HepG2 (cell line): ENCODE measurements around the gene PLSCR4. TPM values are rescaled to one million over a fixed set of nuclear protein-coding genes. Genes with fewer than 3 reads are reported as not detected.

Experiments used
- AFF4 ChIP-seq: sonication (generic); formaldehyde crosslinking; IDR thresholded peaks from 2 replicates; pipeline ENCODE4 v1.4.0; 2020; ENCODE audit warnings: missing genetic modification reagents
- CEBPB ChIP-seq: IDR thresholded peaks from 2 replicates; pipeline ENCODE4 v1.6.1; 2011; ENCODE audit warnings: low read depth, low read length, improper control_type of control experiment, borderline replicate concordance
- DRAP1 ChIP-seq: IDR thresholded peaks from 2 replicates; pipeline ENCODE4 v1.6.1; 2016; ENCODE audit warnings: missing genetic modification reagents, missing compliant biosample characterization
- FOXA3 ChIP-seq: IDR thresholded peaks from 2 replicates; pipeline ENCODE4 v1.6.1; 2016; ENCODE audit warnings: missing genetic modification reagents, missing compliant biosample characterization
- HHEX ChIP-seq: IDR thresholded peaks from 2 replicates; pipeline ENCODE4 v1.6.1; 2016; ENCODE audit warnings: control low read depth
- JARID2 ChIP-seq: sonication (generic); formaldehyde crosslinking; IDR thresholded peaks from 2 replicates; pipeline ENCODE4 v1.8.1; 2023; ENCODE audit warnings: missing genetic modification reagents, inconsistent platforms; ENCODE audit not compliant: insufficient replicate concordance
- KDM3A ChIP-seq: IDR thresholded peaks from 2 replicates; pipeline ENCODE4 v1.6.1; 2018; ENCODE audit warnings: low read depth, missing compliant biosample characterization
- MTA3 ChIP-seq: sonication (generic); formaldehyde crosslinking; IDR thresholded peaks from 2 replicates; pipeline ENCODE4 v1.4.0; 2020; ENCODE audit warnings: missing genetic modification reagents
- NFYC ChIP-seq: IDR thresholded peaks from 2 replicates; pipeline ENCODE4 v1.6.1; 2016; ENCODE audit warnings: missing genetic modification reagents, missing compliant biosample characterization
- RERE ChIP-seq: IDR thresholded peaks from 2 replicates; pipeline ENCODE4 v1.6.1; 2016; ENCODE audit warnings: low read depth, missing genetic modification reagents, missing compliant biosample characterization
- SIX1 ChIP-seq: sonication (generic); formaldehyde crosslinking; IDR thresholded peaks from 2 replicates; pipeline ENCODE4 v1.4.0; 2020; ENCODE audit warnings: missing genetic modification reagents, borderline replicate concordance
- TBX2 ChIP-seq: sonication (generic); formaldehyde crosslinking; IDR thresholded peaks from 2 replicates; pipeline ENCODE4 v1.5.0; 2020; ENCODE audit warnings: missing genetic modification reagents, mild to moderate bottlenecking, borderline replicate concordance
- TRIM22 ChIP-seq: fragments of 450-650 bp; IDR thresholded peaks from 2 replicates; pipeline ENCODE4 v1.6.1; 2017
- ZBTB25 ChIP-seq: IDR thresholded peaks from 2 replicates; pipeline ENCODE4 v1.6.1; 2018; ENCODE audit warnings: missing genetic modification reagents
- ZNF576 ChIP-seq: sonication (generic); formaldehyde crosslinking; IDR thresholded peaks from 2 replicates; pipeline ENCODE4 v1.4.0; 2020; ENCODE audit warnings: mild to moderate bottlenecking, missing genetic modification reagents
- ZNF780A ChIP-seq: sonication (generic); formaldehyde crosslinking; IDR thresholded peaks from 2 replicates; pipeline ENCODE4 v1.8.0; 2022; ENCODE audit warnings: mild to moderate bottlenecking, missing genetic modification reagents, moderate library complexity
- polyA plus RNA-seq, 8 experiments: library from polyadenylated mRNA; depleted of rRNA in 3 of 8; stranded (reverse) in 7 of 8; unstranded in 1 of 8; fragments of >200 nt; fragmentation: Illumina TruSeq in 4 of 8; extraction: Trizol in 4 of 8; gene quantifications; 2 replicates each; pipeline versions ENCODE4 v1.2.1 to v1.2.3, GENCODE V29; 2011 to 2016; ENCODE audit warnings: low read depth in 4 of 8, missing spikeins in 1 of 8, mixed read lengths in 1 of 8; ENCODE audit not compliant: insufficient read depth in 1 of 8
- total RNA-seq, 5 experiments: library from RNA; depleted of rRNA; stranded (reverse); fragments of >200 nt; fragmentation: Illumina TruSeq; extraction: Trizol; gene quantifications; 2 replicates each; pipeline ENCODE4 v1.2.3, GENCODE V29; 2016; ENCODE audit warnings: low read depth in 1 of 5

The PLSCR4 gene
- total and polyA plus RNA-seq, 2 of the 13 experiments (the other 11 are each of a cell fraction or from before 2014, with no cell fraction given) = 1.5 to 59.0 TPM

GRCh38 chr3:146160321-146160963 is 90.5 kb downstream of the PLSCR4 start (continued):
- no peak for TF ChIP-seq DRAP1
- TF ChIP-seq SIX1 (CRISPR knock-in tag) = no peak
- peak; percentile 40 for TF ChIP-seq ZNF780A (CRISPR knock-in tag)
- TF ChIP-seq JARID2 (CRISPR knock-in tag) = no peak
- TF ChIP-seq NFYC (CRISPR knock-in tag) = no peak
- no peak for TF ChIP-seq KDM3A (CRISPR knock-in tag)
- no peak for TF ChIP-seq CEBPB
- TF ChIP-seq ZNF576 = no peak
- TF ChIP-seq RERE (CRISPR knock-in tag) = no peak
- TF ChIP-seq HHEX (CRISPR knock-in tag) = no peak
- no peak for TF ChIP-seq TRIM22
- no peak for TF ChIP-seq TBX2 (CRISPR knock-in tag)
- no peak for TF ChIP-seq MTA3
- peak; percentile 8 for TF ChIP-seq FOXA3 (CRISPR knock-in tag)
- no peak for TF ChIP-seq AFF4 (CRISPR knock-in tag)
- no peak for TF ChIP-seq ZBTB25 (CRISPR knock-in tag)
